ENCODE results near the gene NACC2.

The NACC2 gene

DNA sequence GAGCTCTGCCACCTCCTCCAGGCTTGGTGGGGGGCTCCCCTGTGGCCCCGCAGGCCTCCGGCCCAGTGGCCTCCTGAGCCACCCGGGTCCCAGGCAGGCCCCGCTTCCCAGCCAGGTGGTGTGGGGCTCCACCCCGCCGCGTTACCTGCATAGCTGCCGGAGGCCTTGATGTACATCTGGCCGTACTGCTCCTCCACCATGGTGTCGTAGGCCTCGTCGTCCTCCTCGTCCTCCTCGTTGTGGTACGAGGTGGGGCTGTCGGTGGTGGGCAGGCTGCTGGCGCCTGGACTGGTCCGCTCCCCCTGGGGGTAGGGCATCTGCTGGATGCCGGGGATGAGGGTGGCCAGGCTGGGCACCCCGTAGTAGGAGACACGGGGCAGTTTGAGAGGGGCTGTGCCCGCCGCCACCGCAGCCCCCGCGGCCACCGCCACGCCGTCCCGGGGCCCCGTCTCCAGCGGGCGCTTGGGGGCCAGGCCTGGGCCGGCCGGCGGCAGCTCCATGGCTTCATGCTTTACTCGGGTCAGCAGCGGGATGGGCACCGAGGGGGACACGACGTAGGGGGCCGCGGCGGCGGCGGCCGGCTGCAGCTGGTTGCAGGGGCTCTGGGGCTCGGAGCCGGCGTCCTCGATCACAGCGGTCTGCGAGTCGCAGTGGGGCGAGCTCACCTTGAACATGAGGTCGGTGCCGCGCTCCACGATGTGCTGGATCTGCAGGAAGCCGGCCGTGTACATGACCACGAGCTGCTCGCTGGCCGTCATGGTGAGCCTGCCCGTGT lies 45.4 kb downstream of the NACC2 start:
- Histone ChIP-seq H3K36me3 (ENCODE audit: control insufficient read depth, low read length) (no peaks in the 10 kb centered on the region), H3K9me2 (replicated peaks; ENCODE audit: control insufficient read depth, low read length) (no peaks in the 10 kb centered on the region), H3K4me1 (ENCODE audit: control insufficient read depth, low read length) (no peaks in the 10 kb centered on the region), H3K4me2 (ENCODE audit: low read length) (no peak overlapping the region), H3K9me3 (ENCODE audit: control insufficient read depth, insufficient read depth, low read length) (no peaks in the 10 kb centered on the region), H3F3A (ENCODE audit: control insufficient read depth, insufficient read depth) (no peaks in the 10 kb centered on the region), H3K79me2 (ENCODE audit: control insufficient read depth, low read length) (no peaks in the 10 kb centered on the region), H3K27ac (ENCODE audit: low read depth, low read length) (no peak overlapping the region), H3K27me3 (ENCODE audit: control insufficient read depth, low read length) (no peaks in the 10 kb centered on the region), H4K20me1 (ENCODE audit: control insufficient read depth, insufficient read depth, low read depth, low read length) (no peaks in the 10 kb centered on the region), H3K4me3 (ENCODE audit: low read length) (no peak overlapping the region)
- TF ChIP-seq, protein P1, sequence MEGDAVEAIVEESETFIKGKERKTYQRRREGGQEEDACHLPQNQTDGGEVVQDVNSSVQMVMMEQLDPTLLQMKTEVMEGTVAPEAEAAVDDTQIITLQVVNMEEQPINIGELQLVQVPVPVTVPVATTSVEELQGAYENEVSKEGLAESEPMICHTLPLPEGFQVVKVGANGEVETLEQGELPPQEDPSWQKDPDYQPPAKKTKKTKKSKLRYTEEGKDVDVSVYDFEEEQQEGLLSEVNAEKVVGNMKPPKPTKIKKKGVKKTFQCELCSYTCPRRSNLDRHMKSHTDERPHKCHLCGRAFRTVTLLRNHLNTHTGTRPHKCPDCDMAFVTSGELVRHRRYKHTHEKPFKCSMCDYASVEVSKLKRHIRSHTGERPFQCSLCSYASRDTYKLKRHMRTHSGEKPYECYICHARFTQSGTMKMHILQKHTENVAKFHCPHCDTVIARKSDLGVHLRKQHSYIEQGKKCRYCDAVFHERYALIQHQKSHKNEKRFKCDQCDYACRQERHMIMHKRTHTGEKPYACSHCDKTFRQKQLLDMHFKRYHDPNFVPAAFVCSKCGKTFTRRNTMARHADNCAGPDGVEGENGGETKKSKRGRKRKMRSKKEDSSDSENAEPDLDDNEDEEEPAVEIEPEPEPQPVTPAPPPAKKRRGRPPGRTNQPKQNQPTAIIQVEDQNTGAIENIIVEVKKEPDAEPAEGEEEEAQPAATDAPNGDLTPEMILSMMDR (IDR thresholded peaks at IDR 0.05; ENCODE audit: low read depth, low read length, poor library complexity, severe bottlenecking) = no peak
- no peak for TF ChIP-seq EZH2phosphoT487 (IDR thresholded peaks at IDR 0.05; ENCODE audit: borderline replicate concordance, low read length)

DNA sequence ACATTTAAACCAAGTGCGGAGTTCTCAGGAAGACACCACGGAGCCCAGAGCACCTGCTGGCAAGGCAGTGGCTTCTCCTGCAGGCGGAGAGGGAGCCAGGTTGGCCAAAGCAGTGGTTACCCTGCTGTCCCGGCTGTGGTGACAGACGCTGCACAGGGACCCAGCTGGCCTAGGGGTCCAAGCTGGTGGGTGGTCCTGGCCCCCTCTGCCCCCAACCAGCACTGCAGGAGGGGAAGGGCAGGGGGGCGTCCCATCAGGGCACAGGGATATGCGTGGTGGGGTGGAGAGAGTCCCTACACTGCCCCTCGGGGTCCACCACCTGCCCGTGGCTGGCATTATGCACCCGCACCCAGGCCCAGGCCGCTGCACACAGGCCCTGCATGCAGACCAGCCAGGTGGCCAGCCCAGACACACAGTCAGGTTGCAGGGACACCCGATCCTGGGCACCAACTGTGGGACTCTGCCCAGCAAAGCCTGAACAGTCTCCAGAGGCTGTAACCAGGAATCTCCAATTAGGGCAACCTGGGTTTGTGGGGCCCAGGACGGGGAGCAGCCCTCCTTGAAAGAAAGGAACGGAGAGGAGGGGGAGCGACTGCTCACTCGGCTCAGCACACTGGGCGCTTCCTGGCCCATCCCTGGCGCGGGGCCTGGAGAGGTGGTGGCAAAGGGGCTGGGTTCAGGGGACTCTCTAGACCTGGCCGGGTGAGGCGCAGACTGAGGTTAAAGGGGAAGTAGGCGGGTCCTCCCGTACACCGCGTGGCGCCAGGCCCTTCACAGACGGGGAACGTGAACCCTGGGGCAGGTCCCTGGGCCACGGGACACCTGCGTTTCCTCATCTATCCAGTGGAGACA lies 46.3 kb downstream of the NACC2 start:
- H3K36me3 ChIP-seq (ENCODE audit: control insufficient read depth, low read length) = no peaks in the 10 kb centered on the region
- no peak for TF ChIP-seq EZH2phosphoT487 (IDR thresholded peaks at IDR 0.05; ENCODE audit: borderline replicate concordance, low read length)
- TF ChIP-seq, protein P1 (IDR thresholded peaks at IDR 0.05; ENCODE audit: low read depth, low read length, poor library complexity, severe bottlenecking) = no peak
- H3K4me2 ChIP-seq (ENCODE audit: low read length) = no peak overlapping the region
- no peak overlapping the region for H3K4me3 ChIP-seq (ENCODE audit: low read length)
- H3K9me2 ChIP-seq (replicated peaks; ENCODE audit: control insufficient read depth, low read length) = no peaks in the 10 kb centered on the region
- no peaks in the 10 kb centered on the region for H3F3A ChIP-seq (ENCODE audit: control insufficient read depth, insufficient read depth)
- no peaks in the 10 kb centered on the region for H4K20me1 ChIP-seq (ENCODE audit: control insufficient read depth, insufficient read depth, low read depth, low read length)
- no peaks in the 10 kb centered on the region for H3K79me2 ChIP-seq (ENCODE audit: control insufficient read depth, low read length)
- no peaks in the 10 kb centered on the region for H3K9me3 ChIP-seq (ENCODE audit: control insufficient read depth, insufficient read depth, low read length)
- H3K27me3 ChIP-seq (ENCODE audit: control insufficient read depth, low read length) = no peaks in the 10 kb centered on the region
- H3K4me1 ChIP-seq (ENCODE audit: control insufficient read depth, low read length) = no peaks in the 10 kb centered on the region
- no peak overlapping the region for H3K27ac ChIP-seq (ENCODE audit: low read depth, low read length)

DNA sequence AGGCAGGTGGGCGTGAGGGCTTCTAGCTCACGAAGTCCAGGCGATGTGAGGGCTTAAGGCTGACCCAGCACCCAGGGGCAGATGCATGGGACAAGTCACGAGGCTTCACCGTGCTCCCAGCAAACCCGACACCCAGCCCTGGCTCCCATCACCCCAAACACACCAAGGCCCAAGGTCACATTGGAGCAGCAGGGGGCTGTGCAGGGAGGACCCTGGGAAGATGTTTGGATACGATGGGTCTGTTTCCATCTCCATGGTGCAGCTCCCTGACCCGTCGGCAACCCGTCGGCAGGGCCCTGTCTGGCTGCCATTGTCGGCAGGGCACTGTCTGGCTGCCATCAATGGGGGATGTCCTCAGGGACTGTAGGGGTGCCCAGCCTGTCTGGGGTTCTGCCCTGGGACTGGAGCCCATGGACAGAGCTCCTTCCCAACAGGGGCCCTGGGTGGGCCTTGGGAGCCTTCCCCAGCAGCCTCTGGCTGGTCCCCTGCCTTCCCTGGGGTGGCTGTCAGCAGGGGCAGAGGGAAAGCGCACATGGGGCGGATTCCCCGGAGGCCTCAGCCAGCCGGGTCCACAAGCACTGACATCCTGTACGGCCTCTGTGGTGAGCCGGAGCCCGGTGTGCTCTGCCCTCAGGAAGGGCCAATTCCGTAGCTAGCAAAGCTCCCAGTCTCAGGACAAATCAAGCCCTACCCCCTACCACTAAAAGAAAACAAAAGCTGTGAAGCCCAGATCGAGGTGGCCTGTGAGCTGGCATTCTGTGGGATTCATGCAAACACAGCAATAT lies 47.1 kb downstream of the NACC2 start:
- H3F3A ChIP-seq (ENCODE audit: control insufficient read depth, insufficient read depth) = no peaks in the 10 kb centered on the region
- H3K4me3 ChIP-seq (ENCODE audit: low read length) = no peak overlapping the region
- no peaks in the 10 kb centered on the region for H4K20me1 ChIP-seq (ENCODE audit: control insufficient read depth, insufficient read depth, low read depth, low read length)
- H3K79me2 ChIP-seq (ENCODE audit: control insufficient read depth, low read length) = no peaks in the 10 kb centered on the region
- no peaks in the 10 kb centered on the region for H3K36me3 ChIP-seq (ENCODE audit: control insufficient read depth, low read length)
- H3K27ac ChIP-seq (ENCODE audit: low read depth, low read length) = no peak overlapping the region
- no peaks in the 10 kb centered on the region for H3K9me3 ChIP-seq (ENCODE audit: control insufficient read depth, insufficient read depth, low read length)
- H3K4me2 ChIP-seq (ENCODE audit: low read length) = no peak overlapping the region
- no peaks in the 10 kb centered on the region for H3K27me3 ChIP-seq (ENCODE audit: control insufficient read depth, low read length)
- no peak for TF ChIP-seq EZH2phosphoT487 (IDR thresholded peaks at IDR 0.05; ENCODE audit: borderline replicate concordance, low read length)
- H3K4me1 ChIP-seq (ENCODE audit: control insufficient read depth, low read length) = no peaks in the 10 kb centered on the region
- no peaks in the 10 kb centered on the region for H3K9me2 ChIP-seq (replicated peaks; ENCODE audit: control insufficient read depth, low read length)

Measured in DOHH2 (cell line).